GM19438 (cell line): ENCODE measurements around the gene PARP1.
A peak's percentile ranks its signal among the peaks of the same experiment; 100 is the strongest.
"Not testable (repeated sequence)": the region's sequence is repeated elsewhere in the genome, so short reads cannot be mapped to it uniquely, and the experiment has no call there.

Source experiments
- ATAC-seq: cut with Tn5 transposase; IDR thresholded peaks from one replicate; pipeline ENCODE4 v1.9.1; 2021; ENCODE audit warnings: low read depth; ENCODE audit not compliant: unreplicated experiment

The PARP1 gene

GRCh38 chr1:226407497-226408284 is at the start of gene PARP1:
Gene PARP1 (minus strand): TSS chr1:226408093. CDS start chr1:226407929, 164 bp downstream.
- peak; percentile 76 for ATAC-seq

DNA sequence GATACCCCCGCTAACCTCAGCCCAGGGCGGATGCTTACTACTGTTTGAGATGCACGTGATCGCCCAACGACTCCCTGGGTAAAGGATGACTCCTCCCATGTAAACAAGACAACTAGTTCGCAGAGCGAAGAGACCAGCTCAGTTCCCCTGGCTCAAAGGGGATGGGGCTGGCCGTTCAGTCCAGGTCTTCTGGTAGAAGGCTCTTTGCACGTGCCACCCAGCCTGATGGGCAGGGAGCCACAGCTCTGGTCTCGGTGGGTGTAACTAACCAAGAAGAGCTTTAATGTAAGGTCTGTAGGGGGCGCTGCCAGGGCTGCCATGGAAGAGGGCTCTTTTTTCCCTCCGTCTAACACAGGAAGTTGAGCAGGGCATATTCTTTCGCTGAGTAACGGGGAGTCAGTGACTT is 49.4 kb upstream of the PARP1 start:
- ATAC-seq: no peak

DNA sequence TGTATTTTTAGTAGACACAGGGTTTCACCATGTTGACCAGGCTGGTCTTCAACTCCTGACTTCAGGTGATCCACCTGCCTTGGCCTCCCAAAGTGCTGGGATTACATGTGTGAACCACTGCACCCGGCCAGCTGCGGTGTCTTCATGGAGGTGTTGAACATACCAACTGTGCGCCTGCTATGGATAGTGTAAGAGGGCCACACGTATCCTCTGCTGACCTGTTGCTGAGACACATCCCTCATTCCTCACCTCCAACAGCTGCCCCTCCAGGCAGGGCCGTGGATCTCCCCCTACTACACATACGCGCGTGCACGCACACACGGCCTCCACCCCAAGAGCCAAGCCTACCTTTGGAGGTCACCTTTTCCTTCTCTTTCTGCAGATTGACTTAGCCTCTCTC is 48.0 kb upstream of the PARP1 start:
- no peak for ATAC-seq

- no peak for ATAC-seq
Observed at GRCh38 chr1:226454349-226454748, 46.5 kb upstream of the PARP1 start.

- no peak for ATAC-seq
Observed at GRCh38 chr1:226453015-226453704, 45.3 kb upstream of the PARP1 start.

- no peak for ATAC-seq
Observed at GRCh38 chr1:226450688-226451087, 42.8 kb upstream of the PARP1 start.

DNA sequence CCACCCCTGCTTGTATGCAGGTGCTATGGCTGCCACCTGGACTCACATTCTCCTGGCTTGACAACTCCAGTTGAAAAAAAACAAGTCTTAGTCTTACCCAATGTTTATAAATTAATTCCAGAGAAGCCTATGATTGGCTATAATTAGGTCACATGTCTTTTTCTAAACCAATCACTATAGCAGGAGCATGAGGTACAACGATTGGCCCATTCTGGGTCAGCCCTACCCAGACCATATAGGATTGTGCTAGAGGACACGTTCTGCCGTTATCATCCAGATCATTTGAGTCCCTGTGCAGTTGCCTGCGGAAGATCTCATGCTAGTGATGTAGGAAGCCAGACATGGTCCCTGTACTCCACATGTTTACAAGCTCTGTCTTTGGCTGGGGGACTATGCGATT is 41.9 kb upstream of the PARP1 start:
- no peak for ATAC-seq

DNA sequence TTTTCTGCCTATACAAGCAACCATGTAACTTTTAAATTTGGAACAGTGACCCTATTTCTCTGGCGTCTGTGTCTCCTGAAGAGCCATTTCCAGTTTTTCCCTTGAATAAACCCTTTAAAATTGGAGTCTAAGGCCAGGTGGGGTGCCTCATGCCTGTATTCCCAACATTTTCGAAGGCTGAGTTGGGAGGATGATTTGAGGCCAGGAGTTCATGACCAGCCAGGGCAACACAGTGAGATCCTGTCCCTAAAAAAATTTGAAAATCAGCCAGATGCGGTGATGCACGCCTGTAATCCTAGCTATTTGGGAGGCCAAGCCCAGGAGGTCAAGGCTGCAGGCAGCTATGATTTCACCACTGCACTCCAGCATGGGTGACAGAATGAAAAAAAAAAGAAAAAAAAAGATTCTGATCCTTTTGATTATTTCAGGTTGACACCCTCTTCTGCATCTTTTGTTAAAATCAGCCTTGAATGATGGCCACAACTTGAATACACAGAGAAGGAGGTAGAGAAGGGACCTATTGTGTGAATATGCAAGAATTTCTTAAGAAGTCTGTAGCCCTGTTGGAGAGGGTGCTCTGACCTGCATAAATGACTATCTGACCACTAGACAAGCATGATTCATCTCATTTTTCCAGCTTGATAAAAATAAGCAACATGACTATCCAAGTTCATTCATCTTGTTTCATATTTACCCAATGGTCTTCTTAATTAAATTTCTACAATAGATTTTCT is 40.2 kb upstream of the PARP1 start:
- no peak for ATAC-seq

DNA sequence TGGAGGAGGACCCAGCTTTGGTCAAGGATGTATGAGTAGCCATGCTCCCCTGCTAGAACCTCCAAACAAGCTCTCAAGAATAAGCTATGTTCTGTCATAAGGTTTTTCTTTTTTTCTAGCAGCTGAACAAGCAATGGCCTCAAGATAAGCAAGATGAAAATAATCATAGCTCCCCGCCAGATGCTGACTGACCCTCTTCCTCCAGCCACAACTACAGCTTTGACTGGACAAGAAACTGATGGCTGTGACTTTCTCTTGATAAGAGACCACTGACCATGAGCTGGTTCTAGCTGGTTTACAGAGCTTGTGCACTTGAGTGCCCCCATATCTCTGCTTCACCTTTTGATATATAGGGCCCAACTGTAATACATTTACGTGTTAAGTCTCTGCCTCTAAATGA is 38.2 kb upstream of the PARP1 start:
- ATAC-seq: no peak

GRCh38 chr1:226444901-226445300 is 37.0 kb upstream of the PARP1 start:
- ATAC-seq: peak; percentile 100

DNA sequence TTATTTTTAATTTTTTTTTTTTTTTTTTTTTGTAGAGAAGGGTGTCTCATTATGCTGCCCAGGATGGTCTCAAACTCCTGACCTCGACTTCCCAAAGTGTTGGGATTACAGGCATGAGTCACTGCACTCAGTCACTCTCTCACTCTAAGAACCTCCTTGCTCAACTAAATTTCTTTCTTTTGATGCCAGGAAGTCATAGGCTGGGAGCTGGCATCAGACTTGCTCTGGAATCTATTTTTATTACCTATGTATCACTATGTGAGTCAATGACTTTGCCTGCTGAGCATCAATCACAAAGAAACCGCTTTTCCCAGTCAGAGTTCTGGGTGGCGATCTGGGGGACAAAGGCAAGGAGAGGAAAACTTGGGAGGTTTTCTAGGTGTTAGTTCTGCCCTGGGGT is 35.5 kb upstream of the PARP1 start:
- no peak for ATAC-seq

GRCh38 chr1:226443033-226443432 is 35.1 kb upstream of the PARP1 start:
- no peak for ATAC-seq

GRCh38 chr1:226441629-226442028 is 33.7 kb upstream of the PARP1 start:
- ATAC-seq: no peak

GRCh38 chr1:226440512-226440911 is 32.6 kb upstream of the PARP1 start:
- ATAC-seq: no peak

GRCh38 chr1:226438007-226438406 is 30.1 kb upstream of the PARP1 start:
- no peak for ATAC-seq

GRCh38 chr1:226436855-226437491 is 29.1 kb upstream of the PARP1 start:
- ATAC-seq: no peak

DNA sequence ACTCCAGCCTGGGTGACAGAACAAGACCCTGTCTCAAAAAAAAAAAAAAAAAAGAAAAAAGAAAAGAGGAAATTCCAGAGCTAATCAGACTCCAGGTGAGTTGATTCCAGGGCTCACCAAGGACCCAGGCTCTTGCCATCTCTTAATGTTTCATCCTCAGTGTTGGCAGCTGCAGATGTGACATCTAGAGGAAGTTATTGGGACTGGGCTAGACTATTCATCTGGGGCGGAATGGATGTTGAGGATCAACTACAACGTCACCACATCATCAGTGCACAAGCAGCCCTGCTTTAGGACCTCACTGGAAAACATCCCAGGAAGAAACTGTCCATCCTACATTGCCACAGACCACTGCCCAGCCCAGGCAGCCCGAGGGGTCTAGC is 28.6 kb upstream of the PARP1 start:
- ATAC-seq: no peak

GRCh38 chr1:226433341-226433720 is 25.4 kb upstream of the PARP1 start:
- no peak for ATAC-seq

GRCh38 chr1:226432586-226433340 is 24.9 kb upstream of the PARP1 start:
- no peak for ATAC-seq

DNA sequence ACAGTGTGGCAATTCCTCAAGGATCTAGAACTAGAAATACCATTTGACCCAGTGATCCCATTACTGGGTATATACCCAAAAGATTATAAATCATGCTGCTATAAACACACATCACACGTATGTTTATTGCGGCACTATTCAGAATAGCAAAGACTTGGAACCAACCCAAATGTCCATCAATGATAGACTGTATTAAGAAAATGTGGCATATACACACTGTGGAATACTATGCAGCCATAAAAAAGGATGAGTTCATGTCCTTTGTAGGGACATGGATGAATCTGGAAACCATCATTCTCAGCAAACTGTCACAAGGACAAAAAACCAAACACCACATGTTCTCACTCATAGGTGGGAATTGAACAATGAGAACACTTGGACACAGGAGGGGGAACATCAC is 24.0 kb upstream of the PARP1 start:
- ATAC-seq: not testable (repeated sequence)
